H1 (cell line): ENCODE results near the gene SLC8A3. TPM values are rescaled to one million over a fixed set of nuclear protein-coding genes. Genes with fewer than 3 reads are reported as not detected.

Experiments
- ASH2L ChIP-seq: fragments of 200-600, 300-600 bp; sonication (generic); IDR thresholded peaks from one replicate; pipeline ENCODE4 v1.7.1; 2017; ENCODE audit warnings: low read length
- BCL11A ChIP-seq, 2 experiments: IDR thresholded peaks; one replicate each; pipeline ENCODE4 v1.6.1; 2011; ENCODE audit warnings: low read depth in 2 of 2, low read length in 2 of 2, mild to moderate bottlenecking in 2 of 2
- GTF2F1 ChIP-seq: IDR thresholded peaks from 2 replicates; pipeline ENCODE4 v1.6.1; 2012; ENCODE audit warnings: low read depth, low read length, improper control_type of control experiment, borderline replicate concordance
- SIN3A ChIP-seq, 2 experiments: IDR thresholded peaks in 1 of 2; conservative IDR thresholded peaks in 1 of 2; 2 replicates each; pipeline ENCODE4 v1.6.1; 2011 to 2012; ENCODE audit warnings: low read length in 2 of 2, improper control_type of control experiment in 1 of 2, low read depth in 1 of 2, mild to moderate bottlenecking in 1 of 2
- SP1 ChIP-seq: IDR thresholded peaks from 2 replicates; pipeline ENCODE4 v1.6.1; 2011; ENCODE audit warnings: low read depth, low read length
- SP2 ChIP-seq: IDR thresholded peaks from 2 replicates; pipeline ENCODE4 v1.6.1; 2012; ENCODE audit warnings: mild to moderate bottlenecking, low read length, inconsistent platforms
- TAF7 ChIP-seq: optimal IDR thresholded peaks from 2 replicates; pipeline ENCODE3; 2011; ENCODE audit warnings: low read depth, mild to moderate bottlenecking, inconsistent platforms, low read length, moderate library complexity, borderline replicate concordance
- TBP ChIP-seq: IDR thresholded peaks from 2 replicates; pipeline ENCODE4 v1.6.1; 2011; ENCODE audit warnings: low read depth, low read length, improper control_type of control experiment
- polyA plus RNA-seq, 7 experiments: library from polyadenylated mRNA; depleted of rRNA in 3 of 7; stranded (reverse) in 5 of 7; unstranded in 2 of 7; fragments of >200 nt in 5 of 7; fragments of 200-250 nt in 2 of 7; gene quantifications; 1 replicate in 5 of 7; 2 replicates in 1 of 7; 4 replicates in 1 of 7; pipeline versions ENCODE4 v1.2.1 to v1.2.3, GENCODE V29; 2011 to 2013; ENCODE audit warnings: missing spikeins in 2 of 7, mixed read lengths in 2 of 7
- total RNA-seq: library from RNA; stranded (reverse); fragmentation: NEBNext Ultra II Directional; extraction: Animal tissue kit (Norgen Biotek cat#: 25700); gene quantifications from 2 replicates; pipeline ENCODE4 v1.2.1, GENCODE V29; 2021
- TF ChIP-seq, protein P1 (sequence below): fragments of 300-600 bp; sonication (generic); IDR thresholded peaks from 2 replicates; pipeline ENCODE4 v1.7.1; 2012; ENCODE audit warnings: low read length, moderate library complexity, mild to moderate bottlenecking, inconsistent platforms; ENCODE audit not compliant: insufficient replicate concordance
- TF ChIP-seq, protein P2 (sequence below): IDR thresholded peaks from 2 replicates; pipeline ENCODE4 v1.6.1; 2012; ENCODE audit warnings: low read length, inconsistent platforms

Gene SLC8A3
- total and polyA plus RNA-seq, 2 of the 8 experiments (the other 6 are each of a cell fraction or from before 2014, with no cell fraction given): 0.38 to 1.1 TPM

DNA sequence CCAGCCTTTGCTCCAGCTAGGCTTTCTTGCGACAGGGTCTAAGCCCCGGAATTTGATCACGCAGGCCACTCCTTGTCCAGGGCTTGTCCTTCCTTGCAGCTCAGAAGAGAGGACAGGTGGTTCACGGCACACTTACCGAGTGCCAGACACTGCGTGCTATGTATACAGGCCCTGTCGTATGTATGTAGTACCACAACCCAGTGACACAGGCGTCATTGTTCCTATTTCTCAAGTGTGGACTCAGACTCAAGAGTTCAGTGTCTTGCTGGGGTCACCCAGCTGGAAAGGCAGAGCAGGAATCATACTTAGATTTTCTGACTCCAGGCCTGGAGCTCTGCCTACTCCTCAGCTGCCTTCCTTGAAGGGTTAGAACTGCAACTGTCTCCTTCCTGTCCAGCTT, 155.6 kb downstream of the SLC8A3 start (continued):
- TF ChIP-seq, protein P1, sequence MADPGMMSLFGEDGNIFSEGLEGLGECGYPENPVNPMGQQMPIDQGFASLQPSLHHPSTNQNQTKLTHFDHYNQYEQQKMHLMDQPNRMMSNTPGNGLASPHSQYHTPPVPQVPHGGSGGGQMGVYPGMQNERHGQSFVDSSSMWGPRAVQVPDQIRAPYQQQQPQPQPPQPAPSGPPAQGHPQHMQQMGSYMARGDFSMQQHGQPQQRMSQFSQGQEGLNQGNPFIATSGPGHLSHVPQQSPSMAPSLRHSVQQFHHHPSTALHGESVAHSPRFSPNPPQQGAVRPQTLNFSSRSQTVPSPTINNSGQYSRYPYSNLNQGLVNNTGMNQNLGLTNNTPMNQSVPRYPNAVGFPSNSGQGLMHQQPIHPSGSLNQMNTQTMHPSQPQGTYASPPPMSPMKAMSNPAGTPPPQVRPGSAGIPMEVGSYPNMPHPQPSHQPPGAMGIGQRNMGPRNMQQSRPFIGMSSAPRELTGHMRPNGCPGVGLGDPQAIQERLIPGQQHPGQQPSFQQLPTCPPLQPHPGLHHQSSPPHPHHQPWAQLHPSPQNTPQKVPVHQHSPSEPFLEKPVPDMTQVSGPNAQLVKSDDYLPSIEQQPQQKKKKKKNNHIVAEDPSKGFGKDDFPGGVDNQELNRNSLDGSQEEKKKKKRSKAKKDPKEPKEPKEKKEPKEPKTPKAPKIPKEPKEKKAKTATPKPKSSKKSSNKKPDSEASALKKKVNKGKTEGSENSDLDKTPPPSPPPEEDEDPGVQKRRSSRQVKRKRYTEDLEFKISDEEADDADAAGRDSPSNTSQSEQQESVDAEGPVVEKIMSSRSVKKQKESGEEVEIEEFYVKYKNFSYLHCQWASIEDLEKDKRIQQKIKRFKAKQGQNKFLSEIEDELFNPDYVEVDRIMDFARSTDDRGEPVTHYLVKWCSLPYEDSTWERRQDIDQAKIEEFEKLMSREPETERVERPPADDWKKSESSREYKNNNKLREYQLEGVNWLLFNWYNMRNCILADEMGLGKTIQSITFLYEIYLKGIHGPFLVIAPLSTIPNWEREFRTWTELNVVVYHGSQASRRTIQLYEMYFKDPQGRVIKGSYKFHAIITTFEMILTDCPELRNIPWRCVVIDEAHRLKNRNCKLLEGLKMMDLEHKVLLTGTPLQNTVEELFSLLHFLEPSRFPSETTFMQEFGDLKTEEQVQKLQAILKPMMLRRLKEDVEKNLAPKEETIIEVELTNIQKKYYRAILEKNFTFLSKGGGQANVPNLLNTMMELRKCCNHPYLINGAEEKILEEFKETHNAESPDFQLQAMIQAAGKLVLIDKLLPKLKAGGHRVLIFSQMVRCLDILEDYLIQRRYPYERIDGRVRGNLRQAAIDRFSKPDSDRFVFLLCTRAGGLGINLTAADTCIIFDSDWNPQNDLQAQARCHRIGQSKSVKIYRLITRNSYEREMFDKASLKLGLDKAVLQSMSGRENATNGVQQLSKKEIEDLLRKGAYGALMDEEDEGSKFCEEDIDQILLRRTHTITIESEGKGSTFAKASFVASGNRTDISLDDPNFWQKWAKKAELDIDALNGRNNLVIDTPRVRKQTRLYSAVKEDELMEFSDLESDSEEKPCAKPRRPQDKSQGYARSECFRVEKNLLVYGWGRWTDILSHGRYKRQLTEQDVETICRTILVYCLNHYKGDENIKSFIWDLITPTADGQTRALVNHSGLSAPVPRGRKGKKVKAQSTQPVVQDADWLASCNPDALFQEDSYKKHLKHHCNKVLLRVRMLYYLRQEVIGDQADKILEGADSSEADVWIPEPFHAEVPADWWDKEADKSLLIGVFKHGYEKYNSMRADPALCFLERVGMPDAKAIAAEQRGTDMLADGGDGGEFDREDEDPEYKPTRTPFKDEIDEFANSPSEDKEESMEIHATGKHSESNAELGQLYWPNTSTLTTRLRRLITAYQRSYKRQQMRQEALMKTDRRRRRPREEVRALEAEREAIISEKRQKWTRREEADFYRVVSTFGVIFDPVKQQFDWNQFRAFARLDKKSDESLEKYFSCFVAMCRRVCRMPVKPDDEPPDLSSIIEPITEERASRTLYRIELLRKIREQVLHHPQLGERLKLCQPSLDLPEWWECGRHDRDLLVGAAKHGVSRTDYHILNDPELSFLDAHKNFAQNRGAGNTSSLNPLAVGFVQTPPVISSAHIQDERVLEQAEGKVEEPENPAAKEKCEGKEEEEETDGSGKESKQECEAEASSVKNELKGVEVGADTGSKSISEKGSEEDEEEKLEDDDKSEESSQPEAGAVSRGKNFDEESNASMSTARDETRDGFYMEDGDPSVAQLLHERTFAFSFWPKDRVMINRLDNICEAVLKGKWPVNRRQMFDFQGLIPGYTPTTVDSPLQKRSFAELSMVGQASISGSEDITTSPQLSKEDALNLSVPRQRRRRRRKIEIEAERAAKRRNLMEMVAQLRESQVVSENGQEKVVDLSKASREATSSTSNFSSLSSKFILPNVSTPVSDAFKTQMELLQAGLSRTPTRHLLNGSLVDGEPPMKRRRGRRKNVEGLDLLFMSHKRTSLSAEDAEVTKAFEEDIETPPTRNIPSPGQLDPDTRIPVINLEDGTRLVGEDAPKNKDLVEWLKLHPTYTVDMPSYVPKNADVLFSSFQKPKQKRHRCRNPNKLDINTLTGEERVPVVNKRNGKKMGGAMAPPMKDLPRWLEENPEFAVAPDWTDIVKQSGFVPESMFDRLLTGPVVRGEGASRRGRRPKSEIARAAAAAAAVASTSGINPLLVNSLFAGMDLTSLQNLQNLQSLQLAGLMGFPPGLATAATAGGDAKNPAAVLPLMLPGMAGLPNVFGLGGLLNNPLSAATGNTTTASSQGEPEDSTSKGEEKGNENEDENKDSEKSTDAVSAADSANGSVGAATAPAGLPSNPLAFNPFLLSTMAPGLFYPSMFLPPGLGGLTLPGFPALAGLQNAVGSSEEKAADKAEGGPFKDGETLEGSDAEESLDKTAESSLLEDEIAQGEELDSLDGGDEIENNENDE: no peak
- TF ChIP-seq ASH2L: no peak
- TF ChIP-seq, protein P2, sequence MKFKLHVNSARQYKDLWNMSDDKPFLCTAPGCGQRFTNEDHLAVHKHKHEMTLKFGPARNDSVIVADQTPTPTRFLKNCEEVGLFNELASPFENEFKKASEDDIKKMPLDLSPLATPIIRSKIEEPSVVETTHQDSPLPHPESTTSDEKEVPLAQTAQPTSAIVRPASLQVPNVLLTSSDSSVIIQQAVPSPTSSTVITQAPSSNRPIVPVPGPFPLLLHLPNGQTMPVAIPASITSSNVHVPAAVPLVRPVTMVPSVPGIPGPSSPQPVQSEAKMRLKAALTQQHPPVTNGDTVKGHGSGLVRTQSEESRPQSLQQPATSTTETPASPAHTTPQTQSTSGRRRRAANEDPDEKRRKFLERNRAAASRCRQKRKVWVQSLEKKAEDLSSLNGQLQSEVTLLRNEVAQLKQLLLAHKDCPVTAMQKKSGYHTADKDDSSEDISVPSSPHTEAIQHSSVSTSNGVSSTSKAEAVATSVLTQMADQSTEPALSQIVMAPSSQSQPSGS: no peak
- TF ChIP-seq GTF2F1: no peak
- no peak for TF ChIP-seq SP2
- no peak for TF ChIP-seq BCL11A (IDR thresholded peaks at IDR 0.05; ENCODE audit: low read depth in 2 of 2, low read length in 2 of 2)
- TF ChIP-seq TAF7: no peak
- TF ChIP-seq TBP: no peak
- no peak for TF ChIP-seq SIN3A (conservative IDR thresholded peaks at IDR 0.05 in 1 of 2, IDR thresholded peaks at IDR 0.05 in 1 of 2; ENCODE audit: low read depth in 1 of 2, low read length in 2 of 2)
- no peak for TF ChIP-seq SP1
